Retinal pigment epithelial cell (primary cell): ENCODE results near the gene SAMD14.
A peak's percentile ranks its signal among the peaks of the same experiment; 100 is the strongest.

Experiments used
- DNase-seq: peaks from one replicate; pipeline ENCODE4 v3.0.0-alpha.2; 2010; ENCODE audit warnings: low read depth
- H3K4me3 ChIP-seq: 2 replicates; pipeline ENCODE4 v1.5.1; 2011; ENCODE audit warnings: mild to moderate bottlenecking, low read length, control low read depth, moderate library complexity
- CTCF ChIP-seq: conservative IDR thresholded peaks from 2 replicates; pipeline ENCODE4 v1.5.1; 2011; ENCODE audit warnings: low read depth, low read length, control low read depth, inconsistent platforms

The SAMD14 gene

GRCh38 chr17:50169121-50169764 is 39.3 kb upstream of the SAMD14 start:
- no peak for DNase-seq
- TF ChIP-seq CTCF, result peak; percentile 88

GRCh38 chr17:50168319-50168718 is 38.4 kb upstream of the SAMD14 start:
- no peak for TF ChIP-seq CTCF
- no peak overlapping the region for H3K4me3 ChIP-seq
- no peak for DNase-seq

More at GRCh38 chr17:50169121-50169764, 39.3 kb upstream of the SAMD14 start:
- H3K4me3 ChIP-seq, result no peak overlapping the region

- TF ChIP-seq CTCF, result no peak
- H3K4me3 ChIP-seq, result no peak overlapping the region
Measured at GRCh38 chr17:50167371-50167770, 37.4 kb upstream of the SAMD14 start.

GRCh38 chr17:50166518-50167181 is 36.7 kb upstream of the SAMD14 start:
- DNase-seq, result no peak
- TF ChIP-seq CTCF, result no peak
- no peak overlapping the region for H3K4me3 ChIP-seq

More at GRCh38 chr17:50167371-50167770, 37.4 kb upstream of the SAMD14 start:
- no peak for DNase-seq

GRCh38 chr17:50165867-50166517 is 36.0 kb upstream of the SAMD14 start, which contains the start of gene SGCA:
TSS of gene SGCA (plus strand) at chr17:50166005. CDS start at chr17:50166041, 36 bp downstream.
- DNase-seq, result no peak
- H3K4me3 ChIP-seq, result no peak within 1 kb of the TSS
- TF ChIP-seq CTCF, result no peak

GRCh38 chr17:50165466-50165865 is 35.5 kb upstream of the SAMD14 start:
- TF ChIP-seq CTCF, result no peak

More at GRCh38 chr17:50165466-50165865, 35.5 kb upstream of the SAMD14 start:
- H3K4me3 ChIP-seq, result no peak overlapping the region
- no peak for DNase-seq
